Measurements from ENCODE around the gene CIAO2B.
"Not testable (repeated sequence)": the region's sequence is repeated elsewhere in the genome, so short reads cannot be mapped to it uniquely, and the experiment has no call there.

The CIAO2B gene

DNA sequence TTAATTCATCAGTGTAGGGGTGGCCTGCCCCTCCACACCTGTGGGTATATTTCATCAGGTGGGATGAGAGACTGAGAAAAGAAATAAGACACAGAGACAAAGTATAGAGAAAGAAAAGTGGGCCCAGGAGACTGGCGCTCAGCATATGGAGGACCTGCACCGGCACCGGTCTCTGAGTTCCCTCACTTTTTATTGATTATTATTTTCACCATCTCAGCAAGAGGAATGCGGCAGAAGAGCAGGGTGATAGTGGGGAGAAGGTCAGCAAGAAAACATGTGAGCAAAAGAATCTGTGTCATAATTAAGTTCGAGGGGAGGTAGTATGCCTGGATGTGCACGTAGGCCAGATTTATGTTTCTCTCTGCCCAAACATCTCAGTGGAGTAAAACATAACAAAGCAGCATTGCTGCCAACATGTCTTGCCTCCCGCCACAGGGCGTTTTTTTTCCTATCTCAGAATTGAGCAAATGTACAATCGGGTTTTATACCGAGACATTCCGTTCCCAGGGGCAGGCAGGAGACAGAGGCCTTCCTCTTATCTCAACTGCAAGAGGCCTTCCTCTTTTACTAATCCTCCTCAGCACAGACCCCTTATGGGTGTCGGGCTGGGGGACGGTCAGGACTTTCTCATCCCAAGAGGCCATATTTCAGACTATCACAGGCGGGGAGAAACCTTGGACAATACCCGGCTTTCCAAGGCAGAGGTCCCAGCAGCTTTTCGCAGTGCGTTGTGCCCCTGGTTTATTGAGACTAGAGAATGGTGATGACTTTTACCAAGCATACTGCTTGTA, 21.4 kb upstream of the CIAO2B start:
- not testable (repeated sequence) for DNase-seq

DNA sequence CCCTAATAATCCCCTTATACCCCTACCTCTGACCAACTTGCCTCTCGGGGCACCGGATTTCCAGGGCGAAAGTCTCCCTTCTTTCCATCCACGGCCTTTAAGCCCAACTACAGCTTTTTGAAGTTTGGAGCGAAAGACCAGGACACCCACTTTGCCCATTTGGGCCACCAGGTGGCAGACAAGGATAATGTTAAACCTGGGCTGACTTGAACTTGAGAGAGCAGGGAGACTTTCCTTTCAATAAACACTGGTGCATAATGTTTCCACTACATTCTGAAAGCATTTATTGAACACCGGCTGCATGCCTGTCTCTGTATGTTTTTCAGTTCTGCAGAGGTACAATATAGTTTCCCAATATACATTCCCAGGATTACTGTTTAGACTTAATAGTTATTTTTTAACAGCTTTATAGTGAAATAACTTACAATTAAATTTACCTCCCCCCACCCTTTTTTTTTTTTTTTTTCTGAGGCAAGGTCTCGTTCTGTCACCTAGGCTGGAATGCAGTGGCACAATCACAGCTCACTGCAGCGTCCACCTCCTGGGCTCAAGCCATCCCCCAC, 20.0 kb upstream of the CIAO2B start:
- peak; percentile 4 for DNase-seq

DNA sequence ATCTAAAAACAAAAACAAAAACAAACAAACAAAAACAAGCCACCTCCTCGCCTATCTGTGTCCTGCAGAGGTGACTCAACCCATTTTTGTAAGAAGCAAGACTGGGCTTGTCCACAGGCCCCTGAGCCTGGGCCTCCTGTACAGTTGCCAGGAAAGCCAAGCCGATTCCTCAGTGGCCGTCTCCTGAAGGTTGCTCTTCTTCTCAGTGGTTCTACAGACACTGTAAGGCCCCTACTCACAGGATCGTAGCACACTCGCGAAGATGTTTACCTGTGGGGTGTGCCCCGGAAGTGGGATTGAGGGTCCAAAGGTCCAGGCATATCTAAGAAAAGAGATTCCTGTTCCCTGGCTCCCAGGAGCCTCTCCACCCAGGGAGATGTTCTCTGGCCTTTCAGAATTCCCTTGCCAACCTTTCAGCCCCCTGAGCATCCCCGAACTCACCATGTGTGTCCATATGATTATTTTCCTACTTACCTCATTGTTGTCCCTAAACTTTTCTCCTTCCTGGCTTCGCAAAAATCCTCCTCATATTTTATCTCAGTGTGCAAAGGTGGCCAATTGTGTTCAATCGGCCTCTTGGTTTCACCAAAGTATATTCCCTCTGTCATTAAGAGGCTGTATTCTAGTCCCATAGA, 19.4 kb upstream of the CIAO2B start:
- no peak for DNase-seq

DNA sequence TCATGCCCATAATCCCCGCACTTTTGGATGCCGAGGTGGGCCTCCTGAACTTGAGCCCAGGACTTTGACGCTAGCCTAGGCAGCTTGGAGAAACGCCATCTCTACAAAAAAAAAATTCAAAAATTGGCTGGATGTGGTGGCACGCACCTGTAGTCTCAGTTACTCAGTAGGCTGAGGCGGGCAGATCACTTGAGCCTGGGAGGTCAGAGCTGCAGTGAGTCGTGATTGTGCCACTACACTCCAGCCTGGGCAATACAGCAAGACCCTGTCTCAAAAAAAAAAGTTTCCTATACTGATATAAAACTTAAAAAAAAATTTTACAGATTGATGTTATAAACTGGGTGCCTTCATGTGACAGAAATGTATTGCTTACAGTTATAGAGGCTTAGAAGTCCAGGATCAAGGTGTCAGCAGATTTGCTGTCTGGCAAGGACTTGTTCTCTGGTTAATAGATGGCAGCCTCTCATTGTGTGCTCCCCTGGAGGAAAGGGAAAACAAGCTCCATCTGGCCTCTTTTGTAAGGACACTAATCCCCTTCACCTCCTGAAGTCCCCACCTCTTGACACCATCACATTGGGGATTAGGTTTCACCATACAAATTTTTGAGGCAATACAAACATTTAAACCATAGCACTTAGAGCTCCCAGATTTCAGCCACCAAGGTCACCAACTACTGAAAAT, 18.4 kb upstream of the CIAO2B start:
- DNase-seq = no peak

DNA sequence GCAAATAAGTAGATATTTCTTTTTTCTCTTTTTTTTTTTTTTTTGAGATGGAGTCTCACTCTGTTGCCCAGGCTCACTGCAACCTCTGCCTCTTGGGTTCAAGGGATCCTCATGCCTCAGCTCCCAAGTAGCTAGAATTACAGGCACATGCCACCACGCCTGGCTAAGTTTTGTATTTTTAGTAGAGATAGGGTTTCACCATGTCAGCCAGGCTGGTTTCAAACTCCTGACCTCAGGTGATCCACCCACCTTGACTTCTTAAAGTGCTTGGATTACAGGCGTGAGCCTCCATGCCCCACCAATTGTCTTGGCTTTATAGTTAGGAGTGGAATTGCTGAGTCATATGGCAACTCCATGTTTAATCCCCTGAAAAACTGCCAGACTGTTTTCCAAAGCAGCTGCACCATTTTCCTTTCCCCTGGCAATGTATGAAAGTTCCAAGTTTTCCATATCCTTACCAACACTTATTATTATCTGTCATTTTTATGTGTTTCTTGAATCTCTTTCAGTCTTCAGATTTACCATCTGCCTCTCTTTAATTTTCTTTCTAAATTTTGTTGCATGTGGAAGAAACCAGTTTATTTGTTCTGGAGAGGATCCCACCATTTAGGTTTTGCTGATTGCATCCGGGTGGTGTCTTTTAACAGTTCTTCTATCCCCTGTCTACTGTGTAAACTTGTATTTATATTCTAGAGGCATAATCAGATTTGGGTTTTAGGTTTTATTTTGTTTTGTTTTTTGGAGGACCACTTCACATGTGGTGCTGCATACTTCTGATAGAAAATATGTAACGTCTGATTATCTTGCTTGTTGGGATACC, 17.0 kb upstream of the CIAO2B start:
- no peak for DNase-seq

DNA sequence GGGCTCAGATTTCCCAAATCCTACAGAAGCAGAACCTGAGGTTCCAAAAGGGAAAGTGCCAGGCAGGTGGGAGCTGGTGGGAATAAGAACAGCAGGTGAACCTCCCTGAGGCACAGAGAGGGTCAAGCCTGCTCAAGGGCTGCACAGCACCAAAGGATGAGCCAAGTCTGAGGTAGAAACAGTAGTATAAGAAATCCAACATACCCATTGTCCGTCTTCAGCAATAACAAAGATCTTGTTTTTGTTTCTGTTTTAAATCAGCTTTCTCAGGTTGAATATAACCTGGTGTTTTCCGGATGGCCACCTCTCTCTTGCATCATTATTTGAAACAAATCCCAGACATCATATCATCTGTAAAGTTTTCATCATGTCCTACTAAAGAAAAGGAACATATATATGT, 16.2 kb upstream of the CIAO2B start:
- DNase-seq = no peak

DNA sequence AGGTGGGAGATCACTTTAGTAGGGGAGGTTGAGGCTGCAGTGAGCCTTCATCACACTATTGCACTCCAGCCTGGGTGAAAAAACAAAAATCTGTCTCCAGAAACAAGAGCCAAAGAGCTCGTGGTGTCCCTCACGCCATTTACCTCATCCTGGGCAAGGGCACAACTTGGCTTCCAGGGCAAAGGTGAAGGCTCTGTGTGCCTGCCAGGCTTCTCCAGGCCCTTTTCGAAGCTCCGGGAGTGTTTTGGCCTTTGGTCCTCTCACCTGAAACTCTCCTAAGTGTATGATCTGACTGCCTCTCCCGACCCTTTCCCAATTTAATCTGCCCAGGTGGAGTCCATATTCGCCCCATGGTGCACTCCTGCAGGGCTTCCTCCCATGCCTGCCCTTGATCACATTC, 15.3 kb upstream of the CIAO2B start:
- no peak for DNase-seq

DNA sequence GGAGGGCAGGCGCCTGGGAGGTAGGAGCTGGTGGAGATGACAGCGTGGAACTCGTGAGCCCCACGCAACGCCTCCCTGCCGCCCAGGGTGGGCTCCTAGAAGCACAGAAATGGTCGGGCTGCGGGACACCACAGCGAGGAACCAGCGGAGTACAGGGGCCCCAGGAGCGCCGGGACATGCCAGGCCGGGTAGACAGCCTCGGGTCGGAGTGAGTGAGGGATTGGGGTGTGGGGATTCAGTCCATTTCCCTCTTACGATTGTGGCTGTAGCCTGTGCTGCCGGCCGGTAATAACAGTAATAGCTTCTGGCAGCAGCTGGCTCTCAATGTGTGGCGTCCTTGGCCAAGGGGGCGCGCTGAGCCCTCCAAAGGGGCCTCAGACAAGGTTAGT, 14.6 kb upstream of the CIAO2B start:
- DNase-seq = no peak

DNA sequence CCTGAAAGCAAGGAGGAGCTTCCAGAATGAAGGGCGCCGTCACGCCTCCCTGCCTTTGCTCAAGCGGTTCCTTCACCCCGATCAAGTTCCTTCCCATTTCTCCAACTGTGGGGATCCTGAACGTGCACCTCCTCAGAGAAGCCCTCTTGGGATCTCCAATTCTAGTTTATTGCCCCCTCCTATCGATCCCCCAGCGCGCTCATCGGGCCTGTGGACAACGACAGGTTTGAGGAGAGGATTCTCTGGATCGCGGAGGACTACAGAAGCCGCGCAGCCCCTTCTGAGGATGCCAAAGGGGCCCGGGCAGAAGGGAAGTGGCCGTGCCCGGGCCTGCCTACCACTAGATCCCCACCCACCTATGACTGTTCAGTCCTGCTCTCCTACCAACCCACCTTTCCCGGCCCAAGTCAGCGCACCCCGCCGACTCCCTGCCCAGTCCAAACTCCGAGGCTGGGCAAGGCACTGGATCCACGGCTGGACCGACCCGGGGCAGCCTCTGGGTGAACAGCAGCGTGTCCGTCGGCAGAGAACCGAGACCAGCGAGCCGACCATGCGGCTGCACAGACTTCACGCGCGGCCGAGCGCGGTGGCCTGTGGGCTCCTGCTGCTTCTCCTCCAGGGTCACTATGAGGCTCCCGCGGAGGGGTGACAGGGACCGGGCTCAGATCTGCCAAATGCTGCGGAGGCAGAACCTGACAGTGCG, 14.1 kb upstream of the CIAO2B start:
- no peak for DNase-seq

DNA sequence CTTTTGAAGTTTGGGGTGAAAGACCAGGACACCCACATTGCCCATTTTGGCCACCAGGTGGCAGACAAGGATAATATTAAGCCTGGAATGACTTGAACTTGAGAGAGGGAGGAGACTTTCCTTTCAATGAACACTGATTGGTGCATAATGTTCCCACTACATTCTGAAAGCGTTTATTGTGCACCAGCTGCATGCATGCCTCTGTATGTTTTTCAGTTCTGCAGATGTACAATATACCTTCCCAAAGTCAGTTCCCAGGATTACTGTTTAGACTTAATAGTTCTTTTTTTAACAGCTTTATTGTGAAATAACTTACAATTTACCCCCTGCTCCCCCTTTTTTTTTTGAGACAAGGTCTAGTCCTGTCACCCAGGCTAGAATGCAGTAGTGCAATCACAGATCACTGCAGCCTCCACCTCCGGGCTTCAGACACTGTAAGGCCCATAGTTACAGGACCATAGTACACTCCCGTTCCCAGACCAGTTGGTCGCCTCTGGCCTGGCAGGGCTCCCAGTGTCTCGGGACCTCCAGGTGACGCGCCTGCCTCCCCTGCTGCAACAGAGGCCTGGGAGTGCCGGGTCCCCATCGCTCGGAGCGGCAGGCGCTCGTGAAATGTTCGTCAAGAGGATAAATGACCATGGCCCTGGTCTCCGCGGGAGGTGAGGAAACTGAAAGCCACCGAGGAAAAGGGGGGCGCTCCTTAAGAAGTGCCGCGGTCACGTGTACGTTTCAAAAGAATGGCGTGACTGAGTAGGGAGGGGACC, 13.3 kb upstream of the CIAO2B start:
- peak; percentile 13 for DNase-seq

DNA sequence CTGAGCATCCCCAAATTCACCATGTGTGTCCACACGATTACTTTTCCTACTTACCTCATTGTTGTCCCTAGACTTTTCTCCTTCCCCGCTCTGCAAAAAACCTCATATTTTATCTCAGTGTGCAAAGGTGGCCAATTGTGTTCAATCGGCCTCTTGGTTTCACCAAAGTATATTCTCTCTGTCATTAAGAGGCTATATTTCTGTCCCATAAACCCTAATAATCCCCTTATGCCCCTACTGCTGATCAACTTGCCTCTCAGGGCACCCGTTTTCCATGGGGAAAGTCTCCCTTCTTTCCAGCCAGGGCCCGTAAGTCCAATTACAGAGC, 12.7 kb upstream of the CIAO2B start:
- no peak for DNase-seq

DNA sequence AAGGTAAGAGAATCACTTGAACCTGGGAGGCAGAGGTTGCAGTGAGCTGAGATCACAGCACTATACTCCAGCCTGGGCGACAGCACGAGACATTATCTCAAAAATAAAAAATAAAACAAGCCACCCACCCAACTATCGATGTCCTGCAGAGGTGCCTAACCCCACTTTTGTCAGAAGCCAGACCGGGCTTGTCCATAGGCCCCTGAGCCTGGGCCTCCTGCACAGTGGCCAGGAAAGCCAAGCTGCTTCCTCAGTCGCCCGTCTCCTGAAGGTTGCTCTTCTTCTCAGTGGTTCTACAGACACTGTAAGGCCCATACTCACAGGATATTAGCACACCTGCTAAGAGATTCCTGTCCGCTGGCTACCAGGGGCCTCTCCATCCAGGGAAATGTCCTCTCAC, 12.3 kb upstream of the CIAO2B start:
- no peak for DNase-seq

DNA sequence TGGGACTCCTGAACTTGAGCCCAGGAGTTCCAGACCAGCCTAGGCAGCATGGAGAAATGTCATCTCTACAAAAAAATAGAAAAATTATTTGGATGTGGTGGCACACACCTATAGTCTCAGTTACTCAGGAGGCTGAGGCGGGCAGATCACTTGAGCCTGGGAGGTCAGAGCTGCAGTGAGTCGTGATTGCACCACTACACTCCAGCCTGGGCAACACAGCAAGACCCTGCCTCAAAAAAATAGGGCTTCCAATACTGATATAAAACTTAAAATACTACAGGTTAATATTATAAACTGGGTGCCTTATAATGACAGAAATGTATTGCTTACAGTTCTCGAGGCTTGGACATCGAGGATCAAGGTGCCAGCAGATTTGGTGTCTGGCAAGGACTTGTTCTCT, 11.7 kb upstream of the CIAO2B start:
- DNase-seq = no peak

DNA sequence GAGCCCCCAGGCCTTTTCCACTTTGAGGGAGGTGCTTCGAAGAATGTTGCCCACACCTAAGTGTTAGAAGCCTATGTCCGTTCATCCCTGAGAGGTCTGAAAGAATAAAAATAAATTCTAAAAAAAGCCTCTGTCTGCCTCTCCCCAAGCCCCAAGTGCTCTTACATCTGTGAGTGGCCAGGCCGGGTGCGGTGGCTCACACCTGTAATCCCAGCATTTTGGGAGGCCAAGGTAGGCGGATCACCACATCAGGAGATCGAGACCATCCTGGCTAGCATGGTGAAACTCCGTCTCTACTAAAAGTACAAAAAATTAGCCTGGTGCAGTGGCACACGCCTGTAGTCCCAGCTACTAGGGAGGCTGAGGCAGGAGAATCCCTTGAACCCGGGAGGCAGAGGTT, 10.8 kb upstream of the CIAO2B start:
- not testable (repeated sequence) for DNase-seq

DNA sequence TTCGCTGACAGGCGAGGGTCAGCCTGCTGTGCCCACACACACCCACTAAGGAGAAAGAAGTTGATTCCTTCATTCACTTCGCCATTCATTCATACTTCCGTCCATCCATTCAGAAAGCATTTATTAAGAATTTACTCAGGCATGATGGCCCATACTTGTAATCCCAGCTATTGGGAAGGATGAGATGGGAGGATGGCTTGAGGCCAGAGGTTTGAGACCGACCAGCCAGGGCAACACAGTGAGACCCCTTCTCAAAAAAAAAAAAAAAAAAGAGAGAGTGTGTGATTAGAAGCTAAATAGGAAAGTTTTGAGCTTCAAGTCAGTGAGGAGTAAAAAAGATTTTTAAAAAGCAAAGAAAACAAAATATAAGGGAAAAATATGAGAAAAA, 9.8 kb upstream of the CIAO2B start:
- DNase-seq = no peak

DNA sequence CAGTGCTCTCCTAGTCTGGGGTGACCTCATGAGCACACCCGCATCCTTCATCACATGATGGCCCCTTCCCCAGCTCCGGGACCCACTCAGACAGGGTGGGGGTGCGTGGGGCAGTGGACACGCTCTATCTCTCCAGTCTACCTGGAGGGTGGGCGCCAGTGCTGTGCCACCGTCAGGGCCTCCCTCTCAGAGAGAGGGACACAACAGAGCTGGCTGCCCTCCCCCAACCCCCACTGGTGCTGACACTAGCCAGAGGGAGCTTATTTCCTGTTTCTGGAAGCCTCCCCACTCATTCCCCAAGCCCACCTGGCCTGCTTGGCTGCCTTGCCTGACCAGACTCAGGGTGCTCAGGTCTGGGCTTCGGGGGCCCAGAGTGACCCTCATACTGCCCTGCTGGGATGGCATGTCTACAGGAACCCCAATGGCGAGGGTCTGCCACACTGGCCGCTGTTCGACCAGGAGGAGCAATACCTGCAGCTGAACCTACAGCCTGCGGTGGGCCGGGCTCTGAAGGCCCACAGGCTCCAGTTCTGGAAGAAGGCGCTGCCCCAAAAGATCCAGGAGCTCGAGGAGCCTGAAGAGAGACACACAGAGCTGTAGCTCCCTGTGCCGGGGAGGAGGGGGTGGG, 9.3 kb upstream of the CIAO2B start:
- DNase-seq = no peak

DNA sequence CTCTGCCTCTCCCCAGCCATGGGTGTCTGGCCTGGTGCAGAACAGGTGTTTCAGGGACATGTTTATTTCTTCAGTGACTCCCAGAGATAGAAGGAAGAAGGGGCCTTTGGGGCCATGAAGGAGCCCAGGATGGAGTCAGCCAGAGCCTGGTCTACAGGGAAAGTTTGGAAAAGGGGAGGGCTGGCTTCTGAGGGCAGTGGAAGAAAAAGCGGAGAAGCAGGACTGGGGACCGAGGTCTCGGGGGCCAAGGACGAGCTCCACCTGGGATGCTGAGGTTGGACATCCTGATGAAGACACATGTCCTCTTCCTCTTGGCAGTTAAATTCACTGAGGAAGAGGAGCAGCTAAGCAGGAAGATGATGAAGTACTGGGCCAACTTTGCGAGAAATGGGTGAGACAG, 8.8 kb upstream of the CIAO2B start:
- no peak for DNase-seq

DNA sequence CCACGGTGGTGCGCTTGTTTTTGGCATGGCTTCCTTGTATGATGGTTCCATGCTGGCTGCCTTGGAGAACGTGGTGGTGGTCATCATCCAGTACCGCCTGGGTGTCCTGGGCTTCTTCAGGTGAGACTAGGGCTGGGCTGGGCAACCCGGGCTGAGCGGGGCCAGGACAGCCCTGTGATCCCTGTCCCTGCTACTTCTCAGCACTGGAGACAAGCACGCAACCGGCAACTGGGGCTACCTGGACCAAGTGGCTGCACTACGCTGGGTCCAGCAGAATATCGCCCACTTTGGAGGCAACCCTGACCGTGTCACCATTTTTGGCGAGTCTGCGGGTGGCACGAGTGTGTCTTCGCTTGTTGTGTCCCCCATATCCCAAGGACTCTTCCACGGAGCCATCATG, 6.0 kb upstream of the CIAO2B start:
- no peak for DNase-seq

DNA sequence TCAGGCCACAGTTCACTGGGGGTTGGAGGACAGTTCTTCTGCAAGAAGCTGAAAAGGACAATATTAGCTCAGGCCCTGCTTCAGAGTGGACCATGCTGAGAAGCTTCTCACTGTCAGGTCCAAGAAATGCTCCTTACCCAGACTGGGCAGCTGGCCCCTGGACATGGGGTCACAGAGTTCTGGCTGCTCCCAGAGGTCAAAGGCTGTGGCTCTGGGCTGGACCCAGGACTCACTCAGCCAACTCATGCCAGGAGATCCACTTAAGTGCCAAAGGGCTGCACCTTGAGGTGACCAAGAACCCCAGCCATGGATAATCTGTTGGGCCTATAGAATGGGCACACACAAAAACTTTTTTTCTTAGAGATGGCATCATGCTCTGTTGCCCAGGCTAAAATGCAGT, 5.2 kb upstream of the CIAO2B start:
- DNase-seq = no peak

DNA sequence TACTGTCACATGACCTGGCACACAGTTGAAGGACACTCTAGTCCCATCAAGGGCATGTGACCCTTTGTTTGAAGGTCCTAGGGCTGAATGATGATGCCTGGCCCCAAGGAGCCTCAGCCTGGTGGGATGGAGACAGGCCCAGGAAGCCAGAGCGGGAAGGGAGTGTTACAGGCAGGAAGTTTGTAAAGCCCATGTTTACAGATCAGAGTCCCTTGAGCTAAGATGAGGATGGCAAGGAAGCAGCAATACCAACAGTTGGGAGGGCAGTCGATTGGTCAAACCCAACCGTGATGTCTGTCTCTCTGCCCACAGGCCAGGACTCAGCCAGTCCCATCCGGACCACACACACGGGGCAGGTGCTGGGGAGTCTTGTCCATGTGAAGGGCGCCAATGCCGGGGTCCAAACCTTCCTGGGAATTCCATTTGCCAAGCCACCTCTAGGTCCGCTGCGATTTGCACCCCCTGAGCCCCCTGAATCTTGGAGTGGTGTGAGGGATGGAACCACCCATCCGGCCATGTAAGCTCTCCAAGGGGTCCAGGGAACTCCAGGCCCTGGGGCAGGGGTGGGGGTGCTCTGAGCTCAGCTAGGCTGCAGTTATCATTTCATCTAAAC, 3.6 kb upstream of the CIAO2B start:
- no peak for DNase-seq
